Measurements from ENCODE around the gene SP1.
"Not testable (repeated sequence)": the region's sequence is repeated elsewhere in the genome, so short reads cannot be mapped to it uniquely, and the experiment has no call there.

Gene SP1

GRCh38 chr12:53380104-53380793 is at the start of gene SP1:
SP1 (plus strand) TSS chr12:53380176; CDS start chr12:53380292, 116 bp downstream.
- peak; percentile 100 for DNase-seq (ENCODE audit: low read depth)

DNA sequence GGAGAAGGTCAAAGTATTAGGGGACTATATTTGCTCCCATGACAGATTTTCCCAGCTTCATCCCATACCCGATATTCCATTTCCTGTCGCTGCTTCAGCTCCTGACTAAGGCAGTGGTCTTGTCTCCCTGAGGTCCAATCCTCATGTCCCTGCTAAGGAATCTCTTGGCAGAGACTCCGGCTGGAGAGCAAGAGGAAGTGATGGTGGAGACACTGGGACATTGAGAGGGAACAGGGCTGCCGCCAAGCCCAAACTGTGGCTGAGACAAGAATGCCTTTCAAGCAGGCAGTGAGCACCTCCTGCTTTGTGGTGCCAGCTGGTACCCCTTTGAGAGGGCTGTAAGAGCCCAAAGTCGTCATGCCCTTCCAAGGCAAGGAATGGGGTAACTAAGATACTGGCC is 49.3 kb upstream of the SP1 start:
- DNase-seq (ENCODE audit: low read depth): no peak

GRCh38 chr12:53332339-53332738 is 47.6 kb upstream of the SP1 start:
- DNase-seq (ENCODE audit: low read depth): not testable (repeated sequence)

- no peak for DNase-seq (ENCODE audit: low read depth)
Measured at GRCh38 chr12:53332744-53333143, 47.2 kb upstream of the SP1 start.

DNA sequence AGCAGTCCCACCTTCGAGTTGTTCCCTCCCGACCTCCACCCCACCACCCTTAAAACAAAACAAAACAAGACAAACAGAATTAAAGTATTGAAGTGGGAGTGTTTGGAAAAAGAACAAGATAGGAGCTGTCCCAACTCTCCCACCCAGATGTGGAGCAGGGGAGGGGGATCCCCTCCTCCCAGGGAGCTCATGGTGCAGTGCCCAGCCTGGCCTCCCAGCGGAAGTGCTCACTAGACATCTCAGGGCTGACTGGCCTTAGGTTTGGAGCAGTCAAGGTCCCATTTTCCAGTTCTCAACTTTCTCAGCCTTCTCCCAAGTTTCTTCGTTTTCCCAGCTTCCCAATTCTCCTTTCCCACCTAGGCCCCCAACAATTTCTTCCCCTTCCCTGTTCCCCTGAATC is 46.7 kb upstream of the SP1 start:
- no peak for DNase-seq (ENCODE audit: low read depth)

- DNase-seq (ENCODE audit: low read depth): no peak
Measured at GRCh38 chr12:53333845-53334244, 46.1 kb upstream of the SP1 start.

- DNase-seq (ENCODE audit: low read depth): no peak
Measured at GRCh38 chr12:53334822-53335221, 45.2 kb upstream of the SP1 start.

DNA sequence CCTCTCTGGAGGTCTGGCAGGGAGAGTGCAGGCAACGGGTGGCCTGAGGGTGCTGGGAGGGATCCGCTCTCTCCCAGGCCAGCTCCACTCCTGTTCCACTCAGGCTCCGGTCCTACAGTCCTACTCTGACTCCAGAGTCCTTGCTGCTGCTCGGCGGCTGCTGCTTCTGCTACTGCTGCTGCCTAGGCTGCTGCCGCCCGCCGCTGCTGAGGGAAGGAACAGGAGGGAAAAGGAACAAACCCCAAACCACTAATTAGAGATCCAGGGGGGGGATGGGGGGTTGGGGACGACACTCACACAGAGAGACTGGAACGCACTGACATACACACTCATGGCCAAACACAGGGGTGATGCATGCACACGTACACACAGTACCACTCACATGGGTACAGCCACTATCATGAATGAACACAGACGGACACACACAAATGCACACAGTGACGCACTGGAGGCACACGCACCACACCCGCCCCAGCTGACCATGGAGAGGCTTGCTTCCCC is 43.7 kb upstream of the SP1 start, which contains the start of gene SP7:
Gene SP7 (minus strand): TSS at position 174 of the 501 bp plus-strand sequence. CDS start 708 bp downstream, outside the sequence.
- no peak for DNase-seq (ENCODE audit: low read depth)

DNA sequence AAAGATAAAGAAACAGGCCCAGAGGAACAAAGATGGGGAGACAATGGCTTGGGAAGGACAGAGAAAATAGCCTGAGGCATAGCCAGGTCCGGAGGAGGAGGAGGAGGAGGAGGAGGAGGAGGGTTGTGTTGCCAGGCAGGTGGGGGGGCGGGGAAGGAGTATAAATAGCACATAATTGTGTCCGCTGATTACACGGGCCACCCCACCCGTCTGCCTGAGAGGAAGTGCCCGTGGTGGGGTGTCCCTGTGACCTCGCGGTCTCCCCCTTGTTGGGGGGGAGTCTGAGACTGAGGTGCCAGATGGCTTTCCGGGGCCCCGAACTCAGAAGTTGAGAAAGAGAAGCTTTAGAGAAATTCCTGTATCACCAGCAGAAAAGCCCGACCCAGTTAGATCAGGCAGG is 42.0 kb upstream of the SP1 start:
- no peak for DNase-seq (ENCODE audit: low read depth)

DNA sequence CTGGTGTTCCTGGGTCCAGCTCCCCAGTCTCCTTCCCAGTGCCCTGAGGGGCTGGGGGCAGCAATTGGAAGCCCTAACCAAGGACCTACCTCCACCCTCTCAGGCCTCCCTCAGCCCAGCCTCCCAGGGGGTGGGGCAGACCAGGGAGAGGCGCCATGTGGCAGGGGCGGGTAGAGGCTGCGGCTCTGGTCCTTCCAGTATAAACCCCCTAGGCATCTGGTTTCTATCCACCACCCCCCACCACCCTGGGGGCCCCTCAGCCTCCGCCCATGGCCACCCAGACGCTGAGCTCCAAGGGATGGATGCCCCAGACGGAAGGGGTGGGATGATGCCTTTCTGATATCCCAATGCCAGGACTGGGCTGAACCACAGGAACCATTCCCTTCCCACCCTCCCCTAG is 41.1 kb upstream of the SP1 start:
- no peak for DNase-seq (ENCODE audit: low read depth)

- DNase-seq (ENCODE audit: low read depth): no peak
Measured at GRCh38 chr12:53340398-53340797, 39.6 kb upstream of the SP1 start.

GRCh38 chr12:53343449-53343848 is 36.5 kb upstream of the SP1 start:
- DNase-seq (ENCODE audit: low read depth): no peak

DNA sequence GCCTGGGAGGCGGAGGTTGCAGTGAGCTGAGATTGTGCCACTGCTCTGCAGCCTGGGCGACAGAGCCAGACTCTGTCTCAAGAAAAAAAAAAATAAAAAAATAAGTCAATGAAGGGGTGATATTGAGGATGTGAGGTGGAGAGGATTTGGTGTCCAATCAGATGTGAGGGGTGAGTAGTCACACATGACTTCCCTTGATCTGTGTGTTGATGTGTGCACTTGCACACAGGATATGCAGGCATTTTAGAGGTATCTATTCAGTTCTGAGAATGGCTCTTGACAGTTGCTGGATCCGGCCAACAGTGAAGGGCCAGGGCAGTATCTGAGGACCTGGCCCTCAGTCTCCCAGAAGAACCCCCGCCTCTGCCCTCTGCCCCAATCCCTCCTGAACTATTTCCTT is 36.0 kb upstream of the SP1 start:
- DNase-seq (ENCODE audit: low read depth): no peak

- no peak for DNase-seq (ENCODE audit: low read depth)
Measured at GRCh38 chr12:53344487-53344823, 35.5 kb upstream of the SP1 start.

GRCh38 chr12:53344824-53345485 is 35.0 kb upstream of the SP1 start:
- DNase-seq (ENCODE audit: low read depth): peak; percentile 39

GRCh38 chr12:53345486-53346188 is 34.3 kb upstream of the SP1 start:
- no peak for DNase-seq (ENCODE audit: low read depth)

DNA sequence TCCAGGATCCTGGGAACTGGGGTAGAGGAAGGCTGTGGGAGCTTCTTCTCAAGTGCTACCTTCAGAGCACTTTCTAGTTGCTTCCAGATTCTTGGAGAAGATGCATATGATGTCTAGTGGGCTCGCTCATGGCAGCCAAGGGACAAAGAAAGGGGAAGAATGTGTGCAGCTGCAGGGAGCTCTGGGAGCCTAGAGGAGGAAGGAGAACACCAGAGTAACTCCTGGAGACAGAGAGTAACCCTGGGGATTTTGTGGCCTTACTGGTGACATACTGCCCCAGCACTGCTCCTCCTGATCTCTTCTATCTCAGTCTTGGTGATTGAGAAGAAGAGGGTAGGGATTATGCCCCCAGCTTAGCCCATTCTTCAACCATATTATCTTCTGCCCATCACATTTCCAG is 33.5 kb upstream of the SP1 start:
- no peak for DNase-seq (ENCODE audit: low read depth)

DNA sequence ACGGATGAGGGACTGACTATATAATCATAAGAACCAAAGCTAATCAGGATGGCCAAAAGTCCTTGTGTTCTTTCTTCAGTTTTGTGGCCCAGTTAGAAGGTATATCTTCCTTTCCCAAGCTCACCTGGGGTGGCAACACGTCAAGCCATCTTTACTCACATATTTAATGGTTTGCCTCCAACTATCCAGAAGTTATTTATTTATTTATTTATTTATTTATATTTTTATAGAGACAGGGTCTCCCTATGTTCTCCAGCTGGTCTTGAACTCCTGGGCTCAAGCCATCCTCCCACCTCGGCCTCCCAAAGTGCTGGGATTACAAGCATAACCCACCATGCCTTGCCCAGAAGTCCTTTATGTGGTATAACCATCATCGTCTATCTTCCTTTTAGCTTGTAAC is 32.1 kb upstream of the SP1 start:
- no peak for DNase-seq (ENCODE audit: low read depth)

- peak; percentile 65 for DNase-seq (ENCODE audit: low read depth)
Measured at GRCh38 chr12:53352331-53353256, 27.4 kb upstream of the SP1 start.

DNA sequence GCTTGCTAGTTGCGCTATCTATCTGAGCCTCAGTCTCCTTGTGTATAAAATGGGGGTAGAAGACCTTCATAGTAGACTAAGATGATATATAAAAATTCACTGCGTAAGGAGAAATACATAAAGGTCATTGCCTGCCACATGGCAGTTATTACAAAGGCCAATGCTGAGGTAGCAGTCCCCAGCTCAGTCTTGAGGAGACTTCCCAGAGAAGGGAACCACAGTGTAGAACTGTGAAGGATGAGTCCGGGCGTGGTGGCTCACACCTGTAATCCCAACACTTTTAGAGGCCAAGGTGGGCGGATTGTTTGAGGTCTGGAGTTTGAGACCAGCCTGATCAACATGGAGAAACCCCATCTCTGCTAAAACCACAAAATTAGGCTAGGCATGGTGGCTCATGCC is 26.7 kb upstream of the SP1 start:
- no peak for DNase-seq (ENCODE audit: low read depth)

DNA sequence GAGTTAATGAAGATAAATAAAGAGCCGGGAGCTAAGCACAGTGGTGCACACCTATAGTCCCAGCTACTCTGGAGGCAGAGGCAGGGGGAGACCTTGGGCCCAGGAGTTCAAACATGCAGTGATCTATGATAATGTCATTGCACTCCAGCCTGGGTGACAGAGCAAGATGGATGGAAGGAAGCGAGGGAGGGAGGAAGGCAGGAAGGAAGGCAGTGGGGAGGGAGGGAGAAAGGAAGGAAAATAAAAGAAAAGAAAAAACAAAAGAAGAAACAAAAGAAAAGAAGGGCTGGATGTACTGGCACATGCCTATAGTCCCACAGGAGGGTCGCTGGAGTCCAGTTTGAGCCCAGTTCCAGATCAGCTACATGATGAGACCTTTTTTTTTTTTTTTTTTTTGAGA is 24.9 kb upstream of the SP1 start:
- DNase-seq (ENCODE audit: low read depth): no peak

GRCh38 chr12:53358836-53359419 is 21.0 kb upstream of the SP1 start:
- no peak for DNase-seq (ENCODE audit: low read depth)
